CD8-positive, alpha-beta memory T cell (primary cell): Measurements from ENCODE around the gene GATAD2A. TPM values are rescaled to one million over a fixed set of nuclear protein-coding genes. Genes with fewer than 3 reads are reported as not detected.

Source experiments
- CTCF ChIA-PET: fragments of 350-600 bp; sonication (Branson Sonifier 250); formaldehyde crosslinking; loops from one replicate; lab custom pipeline; 2021; ENCODE audit warnings: antibody characterized with exemption; lab: Charles Lee
- POLR2A ChIA-PET: fragments of 350-600 bp; sonication (Branson Sonifier 250); formaldehyde crosslinking; loops from one replicate; lab custom pipeline; 2021; ENCODE audit warnings: antibody characterized with exemption; lab: Charles Lee
- DNase-seq, 5 donors: peaks; one replicate each; pipeline versions ENCODE4 v3.0.0 to v3.0.0-alpha.2; 2020 to 2022; ENCODE audit warnings: mixed read lengths in 1 of 5
- H3K27ac ChIP-seq: one replicate; pipeline ENCODE4 v1.7.0; 2013; ENCODE audit warnings: low read depth, mild to moderate bottlenecking, low read length, moderate library complexity
- H3K27me3 ChIP-seq: 2 replicates; pipeline ENCODE4 v1.7.0; 2013; ENCODE audit warnings: low read length, mild to moderate bottlenecking; ENCODE audit not compliant: insufficient read depth, poor library complexity, severe bottlenecking
- H3K36me3 ChIP-seq: 2 replicates; pipeline ENCODE4 v1.7.0; 2013; ENCODE audit warnings: mild to moderate bottlenecking, low read length, moderate library complexity; ENCODE audit not compliant: insufficient read depth
- H3K4me1 ChIP-seq: 2 replicates; pipeline ENCODE4 v1.7.0; 2013; ENCODE audit warnings: mild to moderate bottlenecking, low read length, moderate library complexity; ENCODE audit not compliant: insufficient read depth
- H3K4me3 ChIP-seq: 2 replicates; pipeline ENCODE4 v1.7.0; 2013; ENCODE audit warnings: mild to moderate bottlenecking, low read length
- H3K9me3 ChIP-seq: 2 replicates; pipeline ENCODE4 v1.7.0; 2013; ENCODE audit warnings: mild to moderate bottlenecking, low read length
- H3K27ac Mint-ChIP-seq, 8 donors: one replicate each; pipeline ENCODE4 v1.8.0; 2020 to 2021; ENCODE audit warnings: mixed read lengths in 8 of 8, mild to moderate bottlenecking in 6 of 8, inconsistent platforms in 3 of 8, moderate library complexity in 3 of 8
- H3K27me3 Mint-ChIP-seq, 2 donors: one replicate each; pipeline ENCODE4 v1.8.0; 2020 to 2021; ENCODE audit warnings: mixed read lengths in 2 of 2, mild to moderate bottlenecking in 1 of 2, moderate library complexity in 1 of 2
- H3K36me3 Mint-ChIP-seq, 3 donors: one replicate each; pipeline ENCODE4 v1.8.0; 2020 to 2021; ENCODE audit warnings: mixed read lengths in 3 of 3, inconsistent platforms in 1 of 3, mild to moderate bottlenecking in 1 of 3
- H3K4me1 Mint-ChIP-seq, 3 donors: one replicate each; pipeline ENCODE4 v1.8.0; 2020 to 2021; ENCODE audit warnings: mixed read lengths in 3 of 3, inconsistent platforms in 1 of 3, mild to moderate bottlenecking in 1 of 3
- H3K4me3 Mint-ChIP-seq, 7 donors: one replicate each; pipeline ENCODE4 v1.8.0; 2020 to 2021; ENCODE audit warnings: mixed read lengths in 7 of 7, mild to moderate bottlenecking in 6 of 7, moderate library complexity in 4 of 7, inconsistent platforms in 2 of 7
- H3K9me3 Mint-ChIP-seq, 5 donors: one replicate each; pipeline ENCODE4 v1.8.0; 2020 to 2022; ENCODE audit warnings: mixed read lengths in 5 of 5, mild to moderate bottlenecking in 3 of 5, moderate library complexity in 2 of 5, inconsistent platforms in 1 of 5
- polyA plus RNA-seq: library from polyadenylated mRNA; unstranded; fragments of 300-500 nt; fragmentation: Illumina TruSeq; gene quantifications from one replicate; pipeline ENCODE4 v1.2.3, GENCODE V29; 2021
- total RNA-seq, 2 experiments: library from RNA; stranded (reverse); gene quantifications; one replicate each; pipeline ENCODE4 v1.2.3, GENCODE V29; 2021

GATAD2A gene
- total and polyA plus RNA-seq, 3 experiments from 2014 or later, result 46.9 to 182 (median 176) TPM

- Histone ChIP-seq H3K36me3 (no peaks in the 10 kb centered on the region), H3K27ac (peak overlapping the region; percentile 57), H3K27me3 (no peaks in the 10 kb centered on the region), H3K4me3 (no peak overlapping the region), H3K4me1 (peaks cover 75% of the 10 kb centered on the region), H3K9me3 (no peaks in the 10 kb centered on the region)
- H3K27me3 Mint-ChIP-seq, result no peaks in the 10 kb centered on the region
- H3K4me1 Mint-ChIP-seq, result peaks cover 72 to 86% (median 79%) of the 10 kb centered on the region in 3 donors
- CTCF ChIA-PET, result interaction anchor here (0.8 kb wide), 1 partner anchor 40 kb away, joined by 3 read pairs; the partner anchor contains the start of gene GATAD2A
- peak overlapping the region; percentile 69 to 98 (median 93) for H3K27ac Mint-ChIP-seq
- no peak for DNase-seq
- H3K4me3 Mint-ChIP-seq, result peak overlapping the region; percentile 10 to 85 (median 34)
- POLR2A ChIA-PET, result interaction anchor here (1.1 kb wide), 1 partner anchor 17 kb away, joined by 3 read pairs; no protein-coding TSS in a partner anchor
- no peaks in the 10 kb centered on the region for H3K9me3 Mint-ChIP-seq
- peaks cover 0 to 10% (median 4%) of the 10 kb centered on the region in 3 donors for H3K36me3 Mint-ChIP-seq
These were observed 39.8 kb downstream of the GATAD2A start for GRCh38 chr19:19445288-19445687.

- no peak overlapping the region for H3K4me3 ChIP-seq
- H3K4me3 Mint-ChIP-seq, result peak overlapping the region; percentile 3 to 80 (median 68)
These were observed 40.5 kb downstream of the GATAD2A start for GRCh38 chr19:19445911-19446361.

GRCh38 chr19:19446655-19447437 lies 41.4 kb downstream of the GATAD2A start:
- no peak overlapping the region for H3K4me3 ChIP-seq
- DNase-seq, result no peak
- Mint-ChIP-seq H3K27me3 (no peaks in the 10 kb centered on the region), H3K27ac (peak overlapping the region; percentile 69 to 98 (median 88)), H3K9me3 (no peaks in the 10 kb centered on the region), H3K36me3 (peaks cover 0 to 10% (median 4%) of the 10 kb centered on the region in 3 donors), H3K4me1 (peaks cover 78 to 93% (median 90%) of the 10 kb centered on the region in 3 donors), H3K4me3 (peak overlapping the region in 6 of 7 donors; percentile 30 to 85 (median 62))
- CTCF ChIA-PET, result interaction anchor here (1.3 to 1.7 kb wide), 2 partner anchors 13 to 44 kb away, joined by 3 to 4 read pairs; no protein-coding TSS in a partner anchor
- no peaks in the 10 kb centered on the region for H3K27me3 ChIP-seq
- no peaks in the 10 kb centered on the region for H3K9me3 ChIP-seq
- peak overlapping the region; percentile 14 for H3K27ac ChIP-seq
- no peaks in the 10 kb centered on the region for H3K36me3 ChIP-seq
- peaks cover 90% of the 10 kb centered on the region for H3K4me1 ChIP-seq
- POLR2A ChIA-PET, result interaction anchor here (1.0 to 1.1 kb wide), 3 partner anchors 13 to 41 kb away, joined by 3 to 4 read pairs (median 3); partner anchors contain the start of gene GATAD2A

More at GRCh38 chr19:19445911-19446361, 40.5 kb downstream of the GATAD2A start:
- peaks cover 81% of the 10 kb centered on the region for H3K4me1 ChIP-seq
- peak overlapping the region; percentile 14 for H3K27ac ChIP-seq
- Mint-ChIP-seq H3K27me3 (no peaks in the 10 kb centered on the region), H3K36me3 (peaks cover 0 to 10% (median 4%) of the 10 kb centered on the region in 3 donors), H3K4me1 (peaks cover 71 to 85% (median 82%) of the 10 kb centered on the region in 3 donors), H3K9me3 (no peaks in the 10 kb centered on the region), H3K27ac (peak overlapping the region; percentile 10 to 98 (median 80))
- peak in 1 of 5 donors; percentile 31 for DNase-seq
- no peaks in the 10 kb centered on the region for H3K36me3 ChIP-seq
- ChIA-PET POLR2A (interaction anchor here (1.1 kb wide), 1 partner anchor 18 kb away, joined by 3 read pairs; no protein-coding TSS in a partner anchor), CTCF (interaction anchor here (1.3 kb wide), 1 partner anchor 45 kb away, joined by 3 read pairs; no protein-coding TSS in a partner anchor)
- no peaks in the 10 kb centered on the region for H3K9me3 ChIP-seq
- H3K27me3 ChIP-seq, result no peaks in the 10 kb centered on the region

- POLR2A ChIA-PET, result interaction anchor here (1.0 to 1.1 kb wide), 3 partner anchors 12 to 42 kb away, joined by 3 to 4 read pairs (median 3); partner anchors contain the start of gene GATAD2A
- peaks cover 82 to 95% (median 95%) of the 10 kb centered on the region in 3 donors for H3K4me1 Mint-ChIP-seq
- CTCF ChIA-PET, result interaction anchor here (1.7 kb wide), 1 partner anchor 12 kb away, joined by 4 read pairs; no protein-coding TSS in a partner anchor
- no peaks in the 10 kb centered on the region for H3K9me3 Mint-ChIP-seq
- Histone ChIP-seq H3K27me3 (no peaks in the 10 kb centered on the region), H3K4me1 (peaks cover 99% of the 10 kb centered on the region), H3K27ac (peak overlapping the region; percentile 48), H3K9me3 (no peaks in the 10 kb centered on the region), H3K4me3 (no peak overlapping the region), H3K36me3 (no peaks in the 10 kb centered on the region)
- peak overlapping the region; percentile 69 to 98 (median 88) for H3K27ac Mint-ChIP-seq
- H3K27me3 Mint-ChIP-seq, result no peaks in the 10 kb centered on the region
- peaks cover 0 to 9% (median 4%) of the 10 kb centered on the region in 3 donors for H3K36me3 Mint-ChIP-seq
- H3K4me3 Mint-ChIP-seq, result peak overlapping the region in 6 of 7 donors; percentile 15 to 85 (median 62)
- peak; percentile 25 to 67 (median 58) for DNase-seq
These were observed 42.2 kb downstream of the GATAD2A start for GRCh38 chr19:19447536-19448237.

GRCh38 chr19:19448238-19448544 lies 42.7 kb downstream of the GATAD2A start:
- Mint-ChIP-seq H3K27me3 (peaks cover 0 to under 1% of the 10 kb centered on the region in 2 donors), H3K4me1 (peaks cover 83 to 95% (median 95%) of the 10 kb centered on the region in 3 donors), H3K4me3 (peak overlapping the region in 3 of 7 donors; percentile 2 to 24 (median 15)), H3K9me3 (no peaks in the 10 kb centered on the region), H3K36me3 (peaks cover 0 to 7% (median 4%) of the 10 kb centered on the region in 3 donors), H3K27ac (peak overlapping the region; percentile 66 to 98 (median 78))
- POLR2A ChIA-PET, result interaction anchor here (1.0 kb wide), 3 partner anchors 12 to 43 kb away, joined by 3 to 13 read pairs (median 4); partner anchors contain the start of gene GATAD2A
- no peaks in the 10 kb centered on the region for H3K27me3 ChIP-seq
- H3K4me3 ChIP-seq, result no peak overlapping the region
- no peaks in the 10 kb centered on the region for H3K9me3 ChIP-seq
- peaks cover 99% of the 10 kb centered on the region for H3K4me1 ChIP-seq
- no peaks in the 10 kb centered on the region for H3K36me3 ChIP-seq
- no peak for DNase-seq
- CTCF ChIA-PET, result interaction anchor here (1.1 to 1.7 kb wide), 2 partner anchors 10 to 11 kb away, joined by 3 to 4 read pairs; no protein-coding TSS in a partner anchor
- peak overlapping the region; percentile 48 for H3K27ac ChIP-seq

- no peaks in the 10 kb centered on the region for H3K36me3 ChIP-seq
- Mint-ChIP-seq H3K4me3 (peak overlapping the region; percentile 14 to 90 (median 86)), H3K36me3 (peaks cover 0 to 5% (median 0%) of the 10 kb centered on the region in 3 donors), H3K27me3 (peaks cover 0 to 3% of the 10 kb centered on the region in 2 donors), H3K9me3 (no peaks in the 10 kb centered on the region), H3K4me1 (peaks cover 61 to 80% (median 74%) of the 10 kb centered on the region in 3 donors), H3K27ac (peak overlapping the region; percentile 82 to 100 (median 96))
- ChIA-PET CTCF (interaction anchor here (1.1 kb wide), 1 partner anchor 38 kb away, joined by 4 read pairs; no protein-coding TSS in a partner anchor), POLR2A (interaction anchor here (0.8 to 1.2 kb wide), 4 partner anchors 8 to 88 kb away, joined by 3 to 5 read pairs (median 4); partner anchors contain the start of gene GATAD2A)
- H3K4me1 ChIP-seq, result peaks cover 78% of the 10 kb centered on the region
- H3K4me3 ChIP-seq, result peak overlapping the region; percentile 36
- DNase-seq, result peak in 4 of 5 donors; percentile 19 to 69 (median 46)
- H3K9me3 ChIP-seq, result no peaks in the 10 kb centered on the region
- peak overlapping the region; percentile 51 for H3K27ac ChIP-seq
- no peaks in the 10 kb centered on the region for H3K27me3 ChIP-seq
These were observed 46.2 kb downstream of the GATAD2A start for GRCh38 chr19:19451429-19452242.
